OCI-LY1 (cell line): ENCODE data around the gene KCNJ4.

Source experiments
- H2AFZ ChIP-seq: fragments of 200-600 bp; sonication (generic), shearing (Covaris generic); 2 replicates; pipeline ENCODE4 v1.6.0; 2014; ENCODE audit warnings: antibody characterized with exemption, mild to moderate bottlenecking, low read length
- H3F3A ChIP-seq: fragments of 200-600 bp; sonication (generic), shearing (Covaris generic); 2 replicates; pipeline ENCODE4 v1.6.0; 2014; ENCODE audit warnings: mild to moderate bottlenecking, antibody characterized with exemption, low read length, moderate library complexity; ENCODE audit not compliant: insufficient read depth
- H3K27ac ChIP-seq: fragments of 200-600 bp; sonication (generic); 2 replicates; pipeline ENCODE4 v1.5.1; 2014; ENCODE audit warnings: low read length, mixed run types, mild to moderate bottlenecking, low read depth; ENCODE audit not compliant: poor library complexity, severe bottlenecking
- H3K27me3 ChIP-seq: fragments of 200-600 bp; sonication (generic); 2 replicates; pipeline ENCODE4 v1.6.0; 2014; ENCODE audit warnings: antibody characterized with exemption, mild to moderate bottlenecking, low read length, moderate library complexity; ENCODE audit not compliant: insufficient read depth
- H3K36me3 ChIP-seq: fragments of 200-600 bp; sonication (generic); 2 replicates; pipeline ENCODE4 v1.6.1; 2014; ENCODE audit warnings: mild to moderate bottlenecking, antibody characterized with exemption, low read length, moderate library complexity, mixed read lengths; ENCODE audit not compliant: insufficient read depth
- H3K4me1 ChIP-seq: fragments of 200-600 bp; sonication (generic); 2 replicates; pipeline ENCODE4 v1.5.1; 2014; ENCODE audit warnings: mild to moderate bottlenecking, low read length, moderate library complexity; ENCODE audit not compliant: insufficient read depth, severe bottlenecking
- H3K4me2 ChIP-seq: fragments of 200-600 bp; sonication (generic), shearing (Covaris generic); 2 replicates; pipeline ENCODE4 v1.6.1; 2014; ENCODE audit warnings: low read length
- H3K4me3 ChIP-seq: fragments of 200-600 bp; sonication (generic); 2 replicates; pipeline ENCODE4 v1.5.1; 2014; ENCODE audit warnings: low read length, low read depth, mild to moderate bottlenecking, mixed read lengths; ENCODE audit not compliant: poor library complexity, severe bottlenecking
- H3K79me2 ChIP-seq: fragments of 200-600 bp; shearing (Covaris generic); 2 replicates; pipeline ENCODE4 v1.6.1; 2016; ENCODE audit warnings: mixed run types, low read length, mixed read lengths; ENCODE audit not compliant: insufficient read depth
- H3K9ac ChIP-seq: fragments of 200-600 bp; sonication (generic), shearing (Covaris generic); 2 replicates; pipeline ENCODE4 v1.6.1; 2014; ENCODE audit warnings: mild to moderate bottlenecking, low read length, mixed read lengths
- H3K9me2 ChIP-seq: fragments of 200-600 bp; sonication (generic), shearing (Covaris generic); 2 replicates; pipeline ENCODE4 v1.6.1; 2014; ENCODE audit warnings: low read depth, mild to moderate bottlenecking, low read length, mixed read lengths
- H3K9me3 ChIP-seq: fragments of 200-600 bp; shearing (Covaris generic); 2 replicates; pipeline ENCODE4 v1.6.1; 2014; ENCODE audit warnings: low read length, mixed read lengths
- H4K20me1 ChIP-seq: fragments of 200-600 bp; sonication (generic), shearing (Covaris generic); 2 replicates; pipeline ENCODE4 v1.6.0; 2016; ENCODE audit warnings: mild to moderate bottlenecking, low read length; ENCODE audit not compliant: insufficient read depth
- EZH2 ChIP-seq: fragments of 200-600 bp; sonication (generic), shearing (Covaris generic); IDR thresholded peaks from 2 replicates; pipeline ENCODE4 v1.8.0; 2017; ENCODE audit warnings: borderline replicate concordance, mixed run types, mild to moderate bottlenecking, antibody characterized with exemption, low read length, moderate library complexity, mixed read lengths
- TF ChIP-seq, protein P1 (sequence below): fragments of 200-600 bp; sonication (generic), shearing (Covaris generic); IDR thresholded peaks from 2 replicates; pipeline ENCODE4 v1.5.1; 2017; ENCODE audit warnings: mild to moderate bottlenecking, antibody characterized with exemption, low read length, moderate library complexity, mixed read lengths

KCNJ4 gene

GRCh38 chr22:38419121-38419857 lies 35.7 kb downstream of the KCNJ4 start:
- Histone ChIP-seq H3K79me2 (no peaks in the 10 kb centered on the region), H3K27ac (no peak overlapping the region), H3K4me3 (no peak overlapping the region), H4K20me1 (no peaks in the 10 kb centered on the region), H3K9ac (no peak overlapping the region), H2AFZ (no peak overlapping the region), H3K9me2 (no peaks in the 10 kb centered on the region), H3F3A (no peaks in the 10 kb centered on the region), H3K4me1 (no peaks in the 10 kb centered on the region), H3K4me2 (no peak overlapping the region), H3K27me3 (0 out of 2 replicates have a peak, but pooled peaks cover 7% of the 10 kb centered on the region), H3K36me3 (no peaks in the 10 kb centered on the region), H3K9me3 (no peaks in the 10 kb centered on the region)
- TF ChIP-seq EZH2, result no peak
- TF ChIP-seq, protein P1, sequence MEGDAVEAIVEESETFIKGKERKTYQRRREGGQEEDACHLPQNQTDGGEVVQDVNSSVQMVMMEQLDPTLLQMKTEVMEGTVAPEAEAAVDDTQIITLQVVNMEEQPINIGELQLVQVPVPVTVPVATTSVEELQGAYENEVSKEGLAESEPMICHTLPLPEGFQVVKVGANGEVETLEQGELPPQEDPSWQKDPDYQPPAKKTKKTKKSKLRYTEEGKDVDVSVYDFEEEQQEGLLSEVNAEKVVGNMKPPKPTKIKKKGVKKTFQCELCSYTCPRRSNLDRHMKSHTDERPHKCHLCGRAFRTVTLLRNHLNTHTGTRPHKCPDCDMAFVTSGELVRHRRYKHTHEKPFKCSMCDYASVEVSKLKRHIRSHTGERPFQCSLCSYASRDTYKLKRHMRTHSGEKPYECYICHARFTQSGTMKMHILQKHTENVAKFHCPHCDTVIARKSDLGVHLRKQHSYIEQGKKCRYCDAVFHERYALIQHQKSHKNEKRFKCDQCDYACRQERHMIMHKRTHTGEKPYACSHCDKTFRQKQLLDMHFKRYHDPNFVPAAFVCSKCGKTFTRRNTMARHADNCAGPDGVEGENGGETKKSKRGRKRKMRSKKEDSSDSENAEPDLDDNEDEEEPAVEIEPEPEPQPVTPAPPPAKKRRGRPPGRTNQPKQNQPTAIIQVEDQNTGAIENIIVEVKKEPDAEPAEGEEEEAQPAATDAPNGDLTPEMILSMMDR, result no peak

- no peak overlapping the region for H3K9ac ChIP-seq
- no peaks in the 10 kb centered on the region for H3K79me2 ChIP-seq
These were observed 36.4 kb downstream of the KCNJ4 start for GRCh38 chr22:38418589-38418988.

GRCh38 chr22:38417252-38418060 lies 37.5 kb downstream of the KCNJ4 start:
- Histone ChIP-seq H3K9me2 (no peaks in the 10 kb centered on the region), H3K4me2 (no peak overlapping the region), H2AFZ (no peak overlapping the region), H3K27ac (no peak overlapping the region), H3K79me2 (no peaks in the 10 kb centered on the region), H3K4me3 (no peak overlapping the region), H4K20me1 (no peaks in the 10 kb centered on the region), H3K27me3 (peaks cover 7% of the 10 kb centered on the region; the same call in 1 of the 2 replicates), H3K9ac (no peak overlapping the region), H3K36me3 (no peaks in the 10 kb centered on the region), H3K4me1 (no peaks in the 10 kb centered on the region), H3F3A (no peaks in the 10 kb centered on the region), H3K9me3 (no peaks in the 10 kb centered on the region)
- TF ChIP-seq EZH2, result no peak
- TF ChIP-seq, protein P1, result no peak

More at GRCh38 chr22:38418589-38418988, 36.4 kb downstream of the KCNJ4 start:
- Histone ChIP-seq H4K20me1 (no peaks in the 10 kb centered on the region), H3F3A (no peaks in the 10 kb centered on the region), H3K36me3 (no peaks in the 10 kb centered on the region), H3K27ac (no peak overlapping the region), H3K27me3 (0 out of 2 replicates have a peak, but pooled peaks cover 7% of the 10 kb centered on the region), H3K9me2 (no peaks in the 10 kb centered on the region), H3K4me3 (no peak overlapping the region), H3K4me2 (no peak overlapping the region), H3K9me3 (no peaks in the 10 kb centered on the region), H2AFZ (no peak overlapping the region), H3K4me1 (no peaks in the 10 kb centered on the region)
- TF ChIP-seq, protein P1, result no peak
- TF ChIP-seq EZH2, result no peak
